Loucy (cell line): ENCODE results near the gene GNAL.

Experiments used
- EZH2phosphoT487 ChIP-seq: fragments of 200-600 bp; IDR thresholded peaks from 2 replicates; pipeline ENCODE4 v1.6.1; 2018; ENCODE audit warnings: antibody characterized with exemption, mild to moderate bottlenecking, moderate library complexity, borderline replicate concordance
- TF ChIP-seq, protein P1 (sequence below): fragments of 200-600 bp; sonication (generic); conservative IDR thresholded peaks from 2 replicates; pipeline ENCODE4 v1.5.1; 2014; ENCODE audit warnings: mild to moderate bottlenecking, antibody characterized with exemption, low read length

DNA sequence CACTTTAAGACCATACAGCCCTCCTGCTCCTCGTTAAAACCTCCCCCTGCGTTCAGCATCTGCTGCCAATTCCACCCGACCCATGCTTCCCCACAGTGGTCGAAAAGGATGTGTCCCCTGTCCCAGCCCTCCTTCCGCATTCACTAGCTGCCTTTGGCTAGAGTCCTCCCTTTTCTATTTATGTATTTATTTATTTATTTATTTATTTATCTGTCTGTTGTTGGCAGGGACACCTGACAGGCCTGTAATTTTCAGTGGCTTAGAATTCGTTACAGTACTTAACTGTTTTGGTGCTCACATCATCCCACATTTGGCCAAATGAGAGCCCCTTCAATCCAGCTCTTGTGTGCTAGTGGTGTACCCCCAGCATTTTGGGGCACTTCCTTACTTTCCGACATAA lies 50.8 kb downstream of the GNAL start:
- TF ChIP-seq, protein P1, sequence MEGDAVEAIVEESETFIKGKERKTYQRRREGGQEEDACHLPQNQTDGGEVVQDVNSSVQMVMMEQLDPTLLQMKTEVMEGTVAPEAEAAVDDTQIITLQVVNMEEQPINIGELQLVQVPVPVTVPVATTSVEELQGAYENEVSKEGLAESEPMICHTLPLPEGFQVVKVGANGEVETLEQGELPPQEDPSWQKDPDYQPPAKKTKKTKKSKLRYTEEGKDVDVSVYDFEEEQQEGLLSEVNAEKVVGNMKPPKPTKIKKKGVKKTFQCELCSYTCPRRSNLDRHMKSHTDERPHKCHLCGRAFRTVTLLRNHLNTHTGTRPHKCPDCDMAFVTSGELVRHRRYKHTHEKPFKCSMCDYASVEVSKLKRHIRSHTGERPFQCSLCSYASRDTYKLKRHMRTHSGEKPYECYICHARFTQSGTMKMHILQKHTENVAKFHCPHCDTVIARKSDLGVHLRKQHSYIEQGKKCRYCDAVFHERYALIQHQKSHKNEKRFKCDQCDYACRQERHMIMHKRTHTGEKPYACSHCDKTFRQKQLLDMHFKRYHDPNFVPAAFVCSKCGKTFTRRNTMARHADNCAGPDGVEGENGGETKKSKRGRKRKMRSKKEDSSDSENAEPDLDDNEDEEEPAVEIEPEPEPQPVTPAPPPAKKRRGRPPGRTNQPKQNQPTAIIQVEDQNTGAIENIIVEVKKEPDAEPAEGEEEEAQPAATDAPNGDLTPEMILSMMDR = no peak
- no peak for TF ChIP-seq EZH2phosphoT487
